GM12878 (cell line): ENCODE data around the gene PLEKHA7. TPM values are rescaled to one million over a fixed set of nuclear protein-coding genes. Genes with fewer than 3 reads are reported as not detected.

Experiments used
- ATAC-seq: fragments of 200-7000 bp; cut with Tn5 transposase; 3 replicates; pipeline ENCODE4 v1.9.1; 2020; ENCODE audit warnings: mild to moderate bottlenecking, moderate library complexity
- BruUV-seq: library from RNA; stranded (reverse); fragments of 400-500 nt; replicated peaks from 2 replicates; lab custom pipeline; 2021; lab: Mats Ljungman, UMichigan
- CTCF ChIA-PET: fragments of 300-600 bp; sonication (Branson Sonifier 250); formaldehyde crosslinking; extraction: SDS; loops from one replicate; lab custom pipeline; 2021; ENCODE audit warnings: inconsistent platforms; lab: Yijun Ruan, JAX
- POLR2A ChIA-PET: fragments of 350-600 bp; formaldehyde crosslinking; extraction: SDS; loops from one replicate; lab custom pipeline; 2021; ENCODE audit warnings: inconsistent platforms; lab: Charles Lee
- RAD21 ChIA-PET: fragments of 300-600 bp; sonication (Branson Sonifier 250); formaldehyde crosslinking; loops from one replicate; lab custom pipeline; 2023; ENCODE audit warnings: antibody characterized with exemption; ENCODE audit not compliant: unreplicated experiment; lab: Charles Lee
- SMC1A ChIA-PET: fragments of 300-600 bp; sonication (Branson Sonifier 250); formaldehyde crosslinking; loops from one replicate; lab custom pipeline; 2023; ENCODE audit not compliant: unreplicated experiment, uncharacterized antibody; lab: Charles Lee
- DNase-seq: peaks from one replicate; pipeline ENCODE4 v3.0.0-alpha.2; 2011; ENCODE audit warnings: low read depth, low spot score
- FAIRE-seq: peaks from 3 replicates; lab custom pipeline; 2011; peaks lifted over from hg19 to GRCh38; lab: Jason Lieb, UNC
- H2AFZ ChIP-seq: 2 replicates; pipeline ENCODE4 v1.6.0; 2011; ENCODE audit warnings: low read depth, low read length, control low read depth; ENCODE audit not compliant: control insufficient read depth
- H3K27ac ChIP-seq: 2 replicates; pipeline ENCODE4 v1.5.1; 2011; ENCODE audit warnings: control low read depth; ENCODE audit not compliant: control insufficient read depth, insufficient read depth
- H3K27me3 ChIP-seq, 2 experiments: replicated peaks in 1 of 2; 2 replicates each; pipeline versions ENCODE4 v1.6.0 to v1.6.1; 2011; ENCODE audit warnings: low read length in 1 of 2; ENCODE audit not compliant: control insufficient read depth in 2 of 2, insufficient read depth in 2 of 2
- H3K36me3 ChIP-seq, 2 experiments: 2 replicates each; pipeline ENCODE4 v1.5.1; 2011; ENCODE audit warnings: low read length in 1 of 2; ENCODE audit not compliant: control insufficient read depth in 2 of 2, insufficient read depth in 2 of 2
- H3K4me1 ChIP-seq: 2 replicates; pipeline ENCODE4 v1.6.1; 2011; ENCODE audit warnings: mild to moderate bottlenecking, low read length, moderate library complexity, mixed read lengths; ENCODE audit not compliant: control insufficient read depth, insufficient read depth
- H3K4me2 ChIP-seq: 2 replicates; pipeline ENCODE4 v1.6.0; 2011; ENCODE audit warnings: control low read depth; ENCODE audit not compliant: control insufficient read depth, insufficient read depth
- H3K4me3 ChIP-seq: fragments of 200-600 bp; sonication (generic); 2 replicates; pipeline ENCODE4 v1.5.1; 2016
- H3K79me2 ChIP-seq: 2 replicates; pipeline ENCODE4 v1.6.0; 2011; ENCODE audit warnings: low read length; ENCODE audit not compliant: control insufficient read depth, insufficient read depth
- H3K9ac ChIP-seq: 2 replicates; pipeline ENCODE4 v1.8.0; 2011; ENCODE audit warnings: low read length, control low read depth, mixed read lengths; ENCODE audit not compliant: control insufficient read depth, insufficient read depth
- H3K9me3 ChIP-seq: replicated peaks from 3 replicates; pipeline ENCODE4 v1.5.1; 2011; ENCODE audit warnings: mild to moderate bottlenecking, low read length; ENCODE audit not compliant: control insufficient read depth, insufficient read depth
- H4K20me1 ChIP-seq: 2 replicates; pipeline ENCODE4 v1.6.0; 2011; ENCODE audit not compliant: control insufficient read depth, insufficient read depth
- ATF2 ChIP-seq: IDR thresholded peaks from 2 replicates; pipeline ENCODE4 v1.6.1; 2012; ENCODE audit warnings: low read length, inconsistent platforms
- GATAD2B ChIP-seq: fragments of 450-650 bp; conservative IDR thresholded peaks from 2 replicates; pipeline ENCODE4 v1.6.1; 2017; ENCODE audit warnings: low read depth, mild to moderate bottlenecking, moderate library complexity
- HSF1 ChIP-seq: fragments of 150-350 bp; IDR thresholded peaks from 2 replicates; pipeline ENCODE4 v1.6.1; 2014; ENCODE audit warnings: mild to moderate bottlenecking, low read depth, low read length
- KLF5 ChIP-seq: fragments of 450-650 bp; IDR thresholded peaks from 2 replicates; pipeline ENCODE4 v1.6.1; 2014; ENCODE audit warnings: mild to moderate bottlenecking; ENCODE audit not compliant: partially characterized antibody
- NFIC ChIP-seq: IDR thresholded peaks from 2 replicates; pipeline ENCODE4 v1.6.1; 2012; ENCODE audit warnings: low read depth, mild to moderate bottlenecking, inconsistent platforms, low read length, moderate library complexity
- NFXL1 ChIP-seq: fragments of 450-650 bp; IDR thresholded peaks from 2 replicates; pipeline ENCODE4 v1.6.1; 2017; ENCODE audit warnings: antibody characterized with exemption, mild to moderate bottlenecking, borderline replicate concordance
- NR2C1 ChIP-seq: fragments of 450-650 bp; IDR thresholded peaks from 2 replicates; pipeline ENCODE4 v1.6.1; 2017; ENCODE audit warnings: antibody characterized with exemption, mild to moderate bottlenecking, moderate library complexity
- POLR2AphosphoS5 ChIP-seq: IDR thresholded peaks from 2 replicates; pipeline ENCODE4 v1.6.1; 2011; ENCODE audit warnings: mild to moderate bottlenecking, low read length, inconsistent platforms
- POU2F2 ChIP-seq: IDR thresholded peaks from 3 replicates; pipeline ENCODE4 v1.6.1; 2011; ENCODE audit warnings: low read depth, mild to moderate bottlenecking, low read length, borderline replicate concordance
- SUZ12 ChIP-seq: fragments of 200-600 bp; sonication (generic); IDR thresholded peaks from one replicate; pipeline ENCODE4 v1.6.1; 2018; ENCODE audit warnings: antibody characterized with exemption, mild to moderate bottlenecking; ENCODE audit not compliant: unreplicated experiment
- ZNF24 ChIP-seq: fragments of 450-650 bp; IDR thresholded peaks from 2 replicates; pipeline ENCODE4 v1.6.1; 2017; ENCODE audit warnings: antibody characterized with exemption, mild to moderate bottlenecking
- ZZZ3 ChIP-seq: IDR thresholded peaks from 2 replicates; pipeline ENCODE4 v1.6.1; 2011; ENCODE audit warnings: low read depth; ENCODE audit not compliant: control insufficient read depth, insufficient read length
- WGBS: methylation state at CpG from one replicate; pipeline ENCODE4 v1.1.6; 2016; ENCODE audit warnings: low lambda C conversion rate; ENCODE audit not compliant: insufficient replicate concordance, insufficient coverage; ENCODE audit errors: missing lambda C conversion rate; 5-methylcytosine and 5-hydroxymethylcytosine counted together
- in situ Hi-C: fragments of 300-500 bp; cut with MboI; formaldehyde crosslinking; loops from 9 replicates; pipeline ENCODE4 v1.14.3; 2018; ENCODE audit warnings: mixed read lengths
- intact Hi-C: fragments of 100-400 bp; cut with micrococcal nuclease; formaldehyde crosslinking; loops from one replicate; pipeline ENCODE4 v1.14.2; 2022; ENCODE audit not compliant: unreplicated experiment
- polyA plus RNA-seq, 11 experiments: library from polyadenylated mRNA; depleted of rRNA in 4 of 11; unstranded in 6 of 11; stranded (reverse) in 5 of 11; fragments of >200 nt; fragmentation: Nextera tagmentation in 4 of 11; fragmentation: Illumina TruSeq in 1 of 11; extraction: Ambion mirVana in 4 of 11; extraction: Trizol in 1 of 11; gene quantifications; 1 replicate in 1 of 11; 2 replicates in 10 of 11; pipeline versions ENCODE4 v1.2.1 to v1.2.3, GENCODE V29; 2011 to 2016; ENCODE audit warnings: inconsistent platforms in 2 of 11, missing spikeins in 2 of 11, low read depth in 1 of 11
- total RNA-seq, 4 experiments: library from RNA; depleted of rRNA in 3 of 4; stranded (reverse); fragments of >200 nt in 3 of 4; fragmentation: Illumina TruSeq in 1 of 4; extraction: Trizol in 1 of 4; gene quantifications; 2 replicates each; pipeline versions ENCODE4 v1.2.1 to v1.2.3, GENCODE V29; 2013 to 2021

PLEKHA7 gene
- total and polyA plus RNA-seq, 10 of the 15 experiments (the other 5 are each of a cell fraction or from before 2014, with no cell fraction given): 0.45 to 5.3 (median 2.1) TPM

DNA sequence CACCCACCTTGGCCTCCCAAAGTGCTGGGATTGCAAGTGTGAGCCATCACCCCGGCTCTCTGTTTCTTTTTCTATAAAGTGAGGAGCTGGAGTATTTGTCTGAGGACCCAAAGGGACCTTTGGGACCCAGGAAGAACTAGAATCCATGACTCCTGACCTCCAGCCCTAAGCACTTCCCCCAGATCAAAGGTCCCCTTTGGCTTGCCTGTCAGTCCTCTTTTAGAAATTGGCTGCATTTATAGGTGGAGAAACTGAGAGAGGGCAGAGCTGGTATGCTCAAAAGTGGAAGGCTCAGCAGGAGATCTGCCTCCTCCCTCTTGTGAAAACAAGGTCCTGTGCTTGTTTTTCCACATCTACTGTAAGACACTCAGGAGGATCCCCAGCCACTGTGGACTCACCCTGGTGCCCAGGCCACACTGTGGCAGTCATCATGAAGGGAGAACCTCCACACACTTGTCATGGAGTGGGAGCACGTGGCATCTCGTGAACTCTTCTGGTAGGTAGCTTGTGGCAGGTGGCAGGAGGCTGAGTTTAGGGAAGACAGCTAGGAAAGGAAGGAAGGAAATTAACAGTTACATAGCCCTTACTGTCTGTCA, 12.4 kb upstream of the PLEKHA7 start:
- RAD21 ChIA-PET: no interaction called here
- no peak for ATAC-seq
- no peak overlapping the region for H3K27ac ChIP-seq
- in situ Hi-C loops (no loop called here), intact Hi-C loops (no loop called here)
- no peak overlapping the region for H2AFZ ChIP-seq
- no peak overlapping the region for H3K4me2 ChIP-seq
- POLR2A ChIA-PET: no interaction called here
- FAIRE-seq: no peak
- no peaks in the 10 kb centered on the region for H3K9me3 ChIP-seq
- no peaks in the 10 kb centered on the region for H3K79me2 ChIP-seq
- SMC1A ChIA-PET: interaction anchor here (0.7 kb wide), 1 partner anchor 217 kb away, joined by 3 read pairs; no protein-coding TSS in a partner anchor
- H3K9ac ChIP-seq: no peak overlapping the region
- no peak for DNase-seq
- TF ChIP-seq POU2F2 (no peak), GATAD2B (no peak), ATF2 (no peak), ZZZ3 (no peak), NR2C1 (no peak), ZNF24 (no peak), POLR2AphosphoS5 (no peak), NFIC (no peak), SUZ12 (no peak), KLF5 (no peak), HSF1 (no peak), NFXL1 (no peak)
- no peak overlapping the region for H3K4me3 ChIP-seq
- WGBS: 62% methylated on average over 3 of the region's 3 CpGs
- BruUV-seq: no TSS peak
- no peaks in the 10 kb centered on the region for H3K27me3 ChIP-seq
- H3K36me3 ChIP-seq: no peaks in the 10 kb centered on the region
- CTCF ChIA-PET: interaction anchor here (0.9 to 1.6 kb wide), 2 partner anchors 13 to 28 kb away, joined by 5 read pairs; no protein-coding TSS in a partner anchor
- H4K20me1 ChIP-seq: no peaks in the 10 kb centered on the region
- no peaks in the 10 kb centered on the region for H3K4me1 ChIP-seq
